IPS-11a (cell line): Measurements from ENCODE around the gene S1PR5.

Experiments used
- H3K4me3 ChIP-seq: one replicate; pipeline ENCODE4 v1.5.1; 2013; ENCODE audit warnings: low read depth, low read length, control low read depth

The S1PR5 gene

DNA sequence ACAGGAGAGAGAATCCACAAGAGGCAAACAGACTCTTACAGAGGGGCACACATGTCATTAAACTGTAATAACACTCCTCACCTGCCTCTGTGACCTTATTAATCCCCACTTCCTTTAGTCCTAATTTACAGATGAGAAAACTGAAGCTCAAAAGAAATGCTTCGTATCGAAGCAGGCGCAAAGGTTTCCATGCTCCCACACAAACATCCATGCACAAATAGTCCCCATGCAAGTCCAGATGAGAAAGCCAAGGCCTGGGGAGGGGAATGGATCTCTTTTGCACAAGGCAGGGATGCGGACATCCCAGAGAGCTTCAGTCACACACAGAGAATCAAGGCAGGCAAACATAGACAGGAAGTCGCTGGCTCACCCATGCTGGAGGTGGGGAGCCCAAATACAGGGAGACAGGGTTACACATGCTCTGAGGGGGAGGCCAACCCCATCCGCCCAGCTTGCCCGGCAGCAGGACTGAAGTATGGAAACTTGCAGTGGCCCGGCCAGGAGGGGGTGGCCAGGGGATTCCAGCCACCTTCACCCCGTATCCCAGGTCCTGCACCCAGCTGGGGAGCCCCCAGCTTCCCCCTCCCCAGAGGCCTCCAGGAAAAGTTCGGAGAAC, 468 bp downstream of the S1PR5 start:
- peak overlapping the region; percentile 50 for H3K4me3 ChIP-seq

DNA sequence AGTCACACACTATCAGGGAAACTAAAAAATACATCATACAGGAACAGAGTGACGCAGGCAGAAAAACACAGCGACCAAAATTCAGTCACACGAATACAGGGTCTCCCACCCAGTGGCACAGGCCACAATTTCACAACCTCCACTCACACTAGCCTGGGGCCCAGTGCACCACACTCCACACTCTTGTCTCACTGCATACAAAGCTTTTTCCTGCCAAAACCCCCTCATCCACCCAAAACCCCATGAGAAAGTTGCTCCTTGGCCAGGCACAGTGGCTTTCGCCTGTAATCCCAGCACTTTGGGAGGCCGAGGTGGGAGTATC, 1.2 kb downstream of the S1PR5 start:
- H3K4me3 ChIP-seq, result no peak overlapping the region

DNA sequence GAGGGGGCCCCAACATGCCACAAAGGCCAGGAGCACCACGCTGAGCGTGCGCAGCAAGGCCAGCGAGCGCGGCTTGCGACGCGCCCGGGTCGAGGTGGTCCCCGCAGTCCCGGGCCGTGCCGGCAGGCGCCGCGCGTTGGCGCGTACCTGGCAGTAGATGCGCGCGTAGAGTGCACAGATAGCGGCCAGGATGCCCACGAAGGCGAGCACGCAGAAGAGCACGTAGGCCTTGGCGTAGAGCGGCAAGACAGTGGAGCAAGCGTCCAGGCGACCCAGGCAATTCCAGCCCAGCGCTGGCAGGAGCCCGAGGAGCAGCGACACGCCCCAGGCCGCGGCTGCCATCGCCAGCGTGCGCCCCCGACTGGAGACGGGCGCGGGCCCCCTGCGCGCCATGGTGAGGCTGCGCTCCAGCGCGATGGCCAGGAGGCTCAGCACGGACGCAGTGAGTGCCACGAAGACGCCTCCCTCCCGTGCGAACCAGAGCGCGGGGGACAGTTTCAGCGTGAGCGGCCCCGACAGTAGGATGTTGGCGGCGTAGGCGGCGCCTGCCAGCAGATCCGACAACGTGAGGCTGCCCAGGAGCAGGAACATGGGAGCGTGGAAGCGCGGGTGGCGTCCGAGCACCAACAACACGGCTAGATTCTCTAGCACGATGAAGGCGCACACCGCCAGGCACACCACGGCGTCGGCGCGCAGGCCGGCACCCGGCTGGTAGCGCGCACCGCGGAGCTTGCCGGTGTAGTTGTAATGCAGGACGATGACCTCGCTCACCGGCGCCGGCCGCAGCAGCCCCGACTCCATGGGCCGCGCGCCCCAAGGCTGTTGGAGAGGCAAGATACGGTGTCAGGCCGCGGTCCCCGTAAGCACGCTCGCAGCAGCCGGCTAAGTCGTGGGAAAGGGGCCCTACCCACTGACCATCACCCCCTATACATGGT, 2.8 kb downstream of the S1PR5 start:
- H3K4me3 ChIP-seq, result peak overlapping the region; percentile 41

- no peak overlapping the region for H3K4me3 ChIP-seq
Measured at GRCh38 chr19:10513223-10513622, 4.0 kb downstream of the S1PR5 start.

DNA sequence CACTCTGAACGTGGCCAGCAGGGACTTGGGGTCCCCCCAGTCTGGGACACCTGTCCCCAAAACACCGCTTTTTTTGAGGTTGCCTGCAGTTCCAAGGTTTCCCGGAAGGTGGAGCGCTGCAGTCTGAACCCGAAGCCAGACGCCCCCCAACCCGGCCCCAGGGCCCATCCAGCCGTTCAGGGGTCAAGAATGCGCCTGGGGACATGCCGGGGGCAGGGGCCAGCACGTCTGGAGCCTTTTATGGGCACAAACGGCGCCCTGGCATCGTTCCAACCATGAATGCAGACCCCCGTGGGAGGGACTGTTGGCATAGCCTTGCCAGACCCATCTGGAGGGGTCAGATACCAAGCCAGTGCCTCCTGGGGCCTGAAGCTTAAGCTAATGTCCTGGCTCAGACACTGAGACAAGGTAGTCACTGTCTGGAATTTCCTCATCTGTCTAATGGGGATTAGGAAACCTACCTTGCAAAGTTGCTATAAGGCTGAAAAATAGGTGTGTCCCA, 6.9 kb downstream of the S1PR5 start:
- H3K4me3 ChIP-seq, result no peak overlapping the region

- H3K4me3 ChIP-seq, result no peak overlapping the region
Measured at GRCh38 chr19:10508707-10509106, 8.5 kb downstream of the S1PR5 start.

- H3K4me3 ChIP-seq, result no peak overlapping the region
Measured at GRCh38 chr19:10508036-10508435, 9.2 kb downstream of the S1PR5 start.

DNA sequence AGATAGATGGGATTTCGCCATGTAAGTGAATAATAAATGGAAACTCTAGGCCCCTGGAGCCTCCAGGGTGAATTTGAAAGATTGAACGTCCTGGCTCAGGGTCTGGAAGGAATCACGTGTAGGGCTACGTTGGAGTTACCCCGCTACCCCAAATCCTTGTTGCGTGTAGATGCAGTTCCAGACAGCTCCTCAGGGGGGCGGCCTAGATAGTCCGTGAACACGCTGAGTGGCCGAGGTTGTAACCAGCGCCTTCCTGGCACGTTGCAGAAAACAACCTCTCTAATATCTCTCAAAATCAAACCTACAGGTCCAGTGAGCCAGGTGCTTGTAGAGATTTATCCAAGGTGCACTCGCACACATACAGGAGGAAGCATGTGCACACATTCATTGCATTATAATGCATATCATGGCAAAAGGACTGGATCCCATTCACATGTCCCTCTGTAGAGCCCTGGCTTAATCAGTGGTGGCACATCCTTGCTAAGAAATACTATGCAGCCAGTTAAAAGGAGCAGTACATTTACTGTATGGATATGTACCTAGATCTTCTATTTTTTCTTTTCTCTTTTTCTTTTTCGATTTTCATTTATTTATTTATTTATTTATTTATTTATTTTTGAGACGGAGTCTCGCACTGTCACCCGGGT, 11.5 kb downstream of the S1PR5 start:
- no peak overlapping the region for H3K4me3 ChIP-seq

GRCh38 chr19:10503002-10503789, 14.1 kb downstream of the S1PR5 start, which contains the start of gene KEAP1:
Gene KEAP1, minus strand, starts transcription at chr19:10503356. Its CDS starts 3,323 bp downstream, at chr19:10500033.
- peak within 1 kb of the TSS; percentile 83 for H3K4me3 ChIP-seq

- H3K4me3 ChIP-seq, result peak overlapping the region; percentile 83
Measured at GRCh38 chr19:10502524-10503001, 14.7 kb downstream of the S1PR5 start.

DNA sequence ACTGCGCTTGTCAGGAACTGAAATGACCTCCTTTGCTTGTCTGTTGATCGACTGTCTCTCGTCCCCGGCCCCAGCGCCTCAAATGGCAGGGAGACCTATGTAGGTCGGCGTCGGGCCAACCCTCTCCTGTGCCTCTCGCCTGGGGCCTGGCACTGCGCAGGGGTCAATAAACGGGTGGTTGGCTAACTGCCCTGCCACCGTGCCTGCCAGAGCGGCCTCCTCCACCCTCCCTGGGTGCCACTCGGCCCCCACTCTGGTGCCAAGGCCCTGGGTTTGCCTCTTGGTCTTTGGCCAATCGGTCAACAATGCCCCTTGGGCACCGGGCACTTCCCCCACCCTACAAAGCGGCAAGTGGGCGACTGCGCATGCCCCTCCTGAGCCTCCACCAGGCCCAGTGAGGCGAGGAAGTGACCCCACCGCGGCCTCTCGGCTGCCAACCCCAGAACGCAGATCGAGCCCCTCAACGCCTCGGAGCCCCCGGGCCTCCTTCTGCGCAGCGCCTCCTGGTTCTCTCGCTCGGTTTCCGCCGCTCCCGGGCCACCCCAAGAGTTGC, 15.2 kb downstream of the S1PR5 start:
- H3K4me3 ChIP-seq, result peak overlapping the region; percentile 83

DNA sequence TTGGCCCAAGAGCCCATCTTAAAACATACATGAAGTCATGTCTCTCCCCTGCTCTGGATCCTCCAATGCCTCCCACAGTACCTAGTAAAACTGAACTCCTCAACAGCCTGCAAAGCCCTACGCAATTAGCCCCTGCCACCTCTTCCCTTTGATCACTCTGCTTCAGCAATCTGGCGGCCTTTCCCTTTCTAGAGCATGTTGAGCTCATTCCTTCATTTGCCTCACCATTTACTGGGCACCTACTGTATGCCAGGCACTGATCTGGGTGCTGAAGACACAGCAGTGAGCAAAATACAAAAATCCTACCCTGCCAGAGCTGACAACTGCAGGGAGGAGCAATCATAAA, 17.0 kb downstream of the S1PR5 start:
- H3K4me3 ChIP-seq, result no peak overlapping the region

GRCh38 chr19:10499550-10500246, 17.5 kb downstream of the S1PR5 start:
- H3K4me3 ChIP-seq, result no peak overlapping the region

- no peak overlapping the region for H3K4me3 ChIP-seq
Measured at GRCh38 chr19:10497371-10497770, 19.9 kb downstream of the S1PR5 start.

DNA sequence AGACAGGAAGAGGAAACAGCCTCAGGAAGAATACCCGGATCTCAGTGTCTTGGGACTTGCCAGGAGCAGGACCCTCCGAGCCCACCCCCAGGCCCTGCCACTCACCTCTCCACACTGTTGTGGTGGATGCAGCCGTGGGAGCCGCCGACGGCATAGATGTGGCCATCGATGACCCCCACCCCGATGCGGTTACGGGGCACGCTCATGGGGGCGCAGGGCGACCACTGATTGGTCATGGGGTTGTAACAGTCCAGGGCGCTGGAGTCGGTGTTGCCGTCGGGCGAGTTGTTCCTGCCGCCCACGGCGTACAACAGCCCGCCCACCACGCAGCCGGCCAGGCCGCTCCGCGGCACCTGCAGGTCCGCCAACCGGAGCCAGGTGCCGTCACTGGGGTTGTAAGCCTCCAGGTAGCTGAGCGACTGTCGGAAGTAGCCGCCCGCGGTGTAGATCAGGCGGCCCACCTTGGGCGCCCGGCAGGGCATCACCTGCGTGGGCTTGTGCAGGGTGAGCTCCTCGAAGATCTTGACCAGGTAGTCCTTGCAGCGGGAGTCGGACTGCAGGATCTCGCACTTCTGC, 25.7 kb downstream of the S1PR5 start:
- H3K4me3 ChIP-seq, result no peak overlapping the region

DNA sequence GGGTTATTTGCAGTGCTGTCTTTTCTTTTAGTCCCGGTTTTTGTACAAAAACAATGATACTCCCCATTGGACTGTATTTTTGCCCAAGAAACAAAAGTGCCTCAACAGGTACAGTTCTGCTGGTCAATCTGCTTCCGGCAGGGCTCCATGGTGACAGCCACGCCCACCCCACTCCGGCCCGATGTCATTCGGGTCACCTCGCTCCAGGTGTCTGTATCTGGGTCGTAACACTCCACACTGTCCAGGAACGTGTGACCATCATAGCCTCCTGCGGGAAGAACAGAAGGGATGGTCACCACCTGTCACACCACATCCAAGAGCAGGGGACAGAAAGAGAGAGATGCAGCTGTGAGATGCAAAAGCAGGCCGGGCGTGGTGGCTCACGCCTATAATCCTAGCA, 30.7 kb downstream of the S1PR5 start:
- H3K4me3 ChIP-seq, result no peak overlapping the region

GRCh38 chr19:10478903-10479384, 38.3 kb downstream of the S1PR5 start:
- no peak overlapping the region for H3K4me3 ChIP-seq

GRCh38 chr19:10478476-10478875, 38.8 kb downstream of the S1PR5 start:
- H3K4me3 ChIP-seq, result no peak overlapping the region

DNA sequence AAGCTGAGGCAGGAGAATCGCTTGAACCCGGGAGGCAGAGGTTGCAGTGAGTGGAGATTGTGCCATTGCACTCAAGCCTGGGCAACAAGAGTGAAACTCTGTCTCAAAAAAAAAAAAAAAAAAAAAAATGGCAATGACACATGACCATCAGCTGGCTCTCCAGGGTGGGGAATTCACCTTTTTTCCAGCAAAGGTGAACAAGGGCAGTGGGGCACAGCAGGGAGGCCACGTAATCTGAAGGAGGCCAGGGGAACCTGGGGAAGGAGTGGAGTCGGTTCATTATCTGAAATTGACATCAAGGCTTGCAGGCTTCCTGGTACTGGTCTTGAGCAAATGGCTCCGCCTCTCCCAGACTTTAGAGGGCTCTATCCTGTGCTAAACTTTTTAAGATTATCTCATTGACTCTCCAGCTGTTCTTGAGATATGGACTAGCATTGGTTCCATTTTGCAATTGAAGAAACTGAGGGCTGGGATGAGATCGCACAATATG, 42.2 kb downstream of the S1PR5 start:
- no peak overlapping the region for H3K4me3 ChIP-seq
